Hematopoietic multipotent progenitor cell treated with erythropoietin and hydrocortisone succinate and interleukin-3 and kit ligand, for 15 days (in vitro differentiated cells): ENCODE results near the gene TDRD1.

Experiments
- DNase-seq: peaks from one replicate; pipeline ENCODE4 v3.0.0-alpha.2; 2015; ENCODE audit warnings: low spot score

The TDRD1 gene

DNA sequence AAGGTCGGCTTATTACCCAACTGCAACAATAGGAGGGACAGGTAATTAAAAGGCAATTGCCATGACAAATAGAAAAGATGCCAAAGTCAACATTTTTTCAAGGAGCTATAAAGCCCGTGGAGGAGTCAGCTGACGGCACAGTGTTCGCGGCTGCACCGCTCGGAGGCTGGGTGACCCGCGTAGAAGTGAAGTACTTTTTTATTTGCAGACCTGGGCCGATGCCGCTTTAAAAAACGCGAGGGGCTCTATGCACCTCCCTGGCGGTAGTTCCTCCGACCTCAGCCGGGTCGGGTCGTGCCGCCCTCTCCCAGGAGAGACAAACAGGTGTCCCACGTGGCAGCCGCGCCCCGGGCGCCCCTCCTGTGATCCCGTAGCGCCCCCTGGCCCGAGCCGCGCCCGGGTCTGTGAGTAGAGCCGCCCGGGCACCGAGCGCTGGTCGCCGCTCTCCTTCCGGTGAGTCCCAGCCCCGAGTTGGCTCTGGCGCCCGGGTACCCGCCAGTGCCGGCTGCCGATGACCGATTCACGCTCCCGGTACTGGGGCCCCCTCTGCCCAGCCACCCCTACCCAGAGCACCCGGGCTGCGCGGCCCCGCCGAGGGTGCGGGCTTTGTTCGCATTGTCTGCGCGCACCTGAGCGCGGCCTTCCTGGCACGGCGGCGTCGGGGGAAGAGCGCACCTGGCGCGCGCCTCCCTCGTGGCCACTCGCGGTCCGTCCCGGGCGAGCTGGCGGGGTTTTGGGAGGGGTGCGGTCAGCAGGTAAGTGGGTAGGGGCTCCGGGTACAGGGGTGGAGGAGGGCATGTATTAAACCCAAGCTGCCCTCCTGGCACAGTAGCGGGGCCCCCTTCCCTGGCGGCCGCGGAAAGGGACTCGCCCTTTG, 60.2 kb downstream of the TDRD1 start, which contains the start of gene VWA2:
VWA2 (plus strand) TSS at position 138 of the 877 bp plus-strand sequence. CDS start 9,460 bp downstream, outside the sequence.
- no peak for DNase-seq

DNA sequence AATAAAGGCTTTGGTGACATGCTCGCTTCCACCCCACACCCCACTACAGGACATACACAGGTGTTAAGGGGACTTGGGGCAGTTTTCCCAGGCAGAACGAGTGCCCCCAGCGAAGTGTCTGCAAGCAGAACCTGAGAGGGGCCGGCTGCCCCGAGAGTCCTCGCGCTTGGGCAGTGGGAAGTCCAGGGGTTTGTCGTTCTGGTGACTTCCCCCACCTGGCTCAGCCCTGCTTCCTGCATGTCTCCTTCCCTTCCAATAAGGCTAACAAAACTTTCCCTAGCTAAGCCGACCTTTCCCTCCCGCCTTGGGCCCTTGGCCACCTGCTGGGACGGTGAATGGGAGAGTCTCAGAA, 60.8 kb downstream of the TDRD1 start:
- DNase-seq, result no peak

DNA sequence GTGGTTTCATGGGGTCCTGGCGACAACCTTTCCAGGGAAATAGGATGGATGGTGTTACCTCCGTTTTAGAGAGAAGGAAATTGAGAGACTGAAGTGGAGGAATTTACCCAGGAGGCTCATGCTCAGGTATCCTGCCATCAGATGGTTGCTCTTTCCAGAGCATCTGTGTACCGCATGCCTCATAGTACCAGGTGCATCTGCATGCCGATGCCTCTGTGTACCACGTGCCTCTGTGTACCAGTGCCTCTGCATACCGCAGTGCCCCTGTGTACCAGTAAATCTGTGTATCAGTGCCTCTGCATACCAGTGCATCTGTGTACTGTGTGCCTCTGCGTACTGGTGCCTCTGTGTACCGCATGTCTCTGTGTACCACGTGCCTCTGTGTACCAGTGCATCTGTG, 63.1 kb downstream of the TDRD1 start:
- no peak for DNase-seq

DNA sequence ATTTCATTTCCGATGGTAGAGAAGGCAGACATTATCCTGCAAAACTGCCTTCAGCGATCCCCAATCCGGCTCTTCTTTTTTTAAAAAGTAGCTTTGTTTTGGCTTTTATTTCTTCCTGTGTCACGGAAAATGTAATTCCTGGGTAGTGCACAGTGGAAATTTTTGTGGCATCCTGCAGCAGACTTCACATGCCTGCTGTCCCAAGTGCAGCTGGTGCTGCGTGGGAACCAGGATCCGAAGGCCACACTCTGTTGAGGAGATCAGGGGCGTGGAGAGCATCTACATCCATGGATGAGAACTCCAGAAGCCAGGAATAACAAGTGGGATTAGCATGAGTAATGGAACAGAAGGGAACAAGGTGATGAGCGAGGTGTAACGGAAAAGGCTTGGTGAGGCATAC, 64.5 kb downstream of the TDRD1 start:
- DNase-seq, result no peak

DNA sequence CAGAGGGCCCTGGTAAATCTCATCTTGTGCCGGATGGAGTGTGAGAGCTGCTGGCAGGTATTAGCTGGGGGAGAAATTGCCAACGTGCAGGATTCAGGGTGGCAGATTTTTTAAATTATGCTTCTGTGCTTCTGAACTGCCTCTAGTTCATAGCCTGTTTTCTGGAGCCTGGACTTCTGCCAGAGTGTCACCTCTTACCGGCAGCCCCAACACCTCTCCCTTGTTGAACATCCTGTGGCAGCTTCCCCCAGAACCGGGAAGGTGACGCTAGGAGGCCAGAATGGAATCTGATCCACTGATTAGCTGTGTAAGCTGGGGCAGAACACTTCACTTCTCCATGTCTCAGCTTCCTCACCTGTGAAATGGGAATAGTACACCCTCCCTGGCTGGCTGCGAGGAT, 65.0 kb downstream of the TDRD1 start:
- no peak for DNase-seq

DNA sequence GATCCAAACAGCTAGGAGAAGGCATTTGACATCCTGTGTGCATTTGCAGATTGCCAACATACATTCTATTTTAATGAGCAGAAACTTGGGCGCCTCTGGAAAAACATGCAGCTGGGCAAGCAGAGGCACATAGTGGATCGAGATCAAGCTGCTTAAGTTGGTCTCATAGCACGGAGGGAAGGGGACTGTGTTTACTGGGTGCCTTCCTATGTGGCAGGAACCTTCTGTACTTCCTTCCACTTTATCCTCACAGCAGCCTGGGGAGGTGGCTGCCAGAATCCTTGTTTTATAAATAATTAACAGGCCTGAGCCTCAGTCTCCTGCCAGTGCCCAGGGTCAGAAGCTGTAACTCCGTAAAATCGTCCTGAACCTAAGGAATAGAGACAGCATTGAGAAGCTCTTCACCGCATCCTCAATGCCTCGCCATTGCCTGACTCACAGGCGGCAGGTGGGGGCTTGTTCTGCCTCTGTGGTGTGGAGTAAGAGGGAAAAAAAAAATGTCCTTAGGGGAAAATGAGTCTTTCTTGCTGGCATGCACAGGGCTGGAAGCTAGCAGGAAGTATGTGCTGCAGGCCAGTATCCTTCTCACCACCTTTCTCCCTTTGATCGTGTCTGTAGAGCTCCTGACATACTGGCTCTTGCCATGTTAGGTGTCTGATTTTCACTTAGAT, 66.1 kb downstream of the TDRD1 start:
- no peak for DNase-seq

DNA sequence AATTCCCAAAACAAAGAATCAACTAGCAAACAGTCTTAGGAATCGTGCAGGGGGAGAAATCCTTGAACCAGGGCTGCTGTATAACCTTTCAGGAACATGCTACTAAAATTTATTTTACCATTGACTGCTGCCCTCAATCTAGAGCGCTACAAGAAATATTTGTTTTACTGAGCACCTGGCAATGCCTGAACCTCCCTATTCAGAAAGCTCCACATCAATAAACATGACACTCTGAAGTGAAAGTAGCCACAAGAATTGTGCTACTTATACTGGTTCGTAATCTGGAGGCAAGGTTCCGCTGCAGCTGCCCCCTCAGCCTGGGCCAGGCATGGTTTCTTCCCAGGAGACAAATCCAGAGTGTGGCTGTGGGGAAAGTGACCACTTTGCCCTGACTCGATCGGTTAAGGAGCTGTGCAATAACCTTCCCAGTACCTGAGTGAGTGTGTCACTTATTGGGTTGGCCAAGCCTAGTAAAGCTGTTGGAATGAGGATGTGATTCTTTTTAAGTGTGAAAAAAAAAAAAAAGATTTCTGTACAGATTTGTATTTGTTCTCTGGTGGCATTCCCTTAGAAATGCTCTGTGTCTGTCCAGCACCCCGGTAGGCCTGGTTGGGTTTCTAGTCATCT, 67.6 kb downstream of the TDRD1 start:
- DNase-seq, result no peak

DNA sequence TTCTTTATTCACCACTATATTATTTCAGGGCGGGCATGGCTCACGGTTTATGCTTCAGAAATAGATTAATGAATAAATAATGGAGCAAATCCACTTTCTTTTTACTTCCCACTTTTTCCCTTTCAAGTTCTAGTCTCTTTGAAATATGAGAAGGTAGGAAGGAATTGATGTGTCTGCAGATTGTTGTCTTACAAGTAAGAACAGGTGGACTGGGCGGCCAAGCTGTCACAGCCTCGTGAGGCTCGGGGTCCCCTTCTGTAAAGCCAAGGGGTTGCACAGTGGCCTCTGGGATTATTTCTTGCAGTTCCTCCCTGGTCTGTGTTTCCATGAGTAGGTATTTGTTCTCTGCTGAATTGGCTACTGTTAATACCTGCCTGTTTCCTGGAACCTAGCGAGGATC, 71.1 kb downstream of the TDRD1 start:
- DNase-seq, result no peak

DNA sequence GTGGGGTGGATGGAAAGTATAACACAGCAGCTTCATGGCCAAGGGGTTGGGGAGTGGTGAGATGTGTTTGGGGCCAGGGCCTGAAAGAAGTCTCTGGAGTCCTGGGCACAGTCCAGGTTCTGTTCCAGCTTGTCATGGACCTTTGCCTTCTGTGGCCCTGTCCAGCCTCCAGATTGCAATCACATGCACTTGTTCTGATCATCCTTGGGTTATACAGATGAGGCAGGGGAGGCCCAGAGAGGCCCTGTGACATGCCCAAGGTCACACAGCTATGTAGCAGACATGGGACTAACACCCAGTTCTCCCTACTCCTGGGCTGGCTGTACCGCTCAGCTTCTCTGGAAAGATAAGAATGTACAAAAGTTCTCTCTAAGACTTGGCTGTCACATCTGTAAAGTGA, 71.6 kb downstream of the TDRD1 start:
- no peak for DNase-seq

DNA sequence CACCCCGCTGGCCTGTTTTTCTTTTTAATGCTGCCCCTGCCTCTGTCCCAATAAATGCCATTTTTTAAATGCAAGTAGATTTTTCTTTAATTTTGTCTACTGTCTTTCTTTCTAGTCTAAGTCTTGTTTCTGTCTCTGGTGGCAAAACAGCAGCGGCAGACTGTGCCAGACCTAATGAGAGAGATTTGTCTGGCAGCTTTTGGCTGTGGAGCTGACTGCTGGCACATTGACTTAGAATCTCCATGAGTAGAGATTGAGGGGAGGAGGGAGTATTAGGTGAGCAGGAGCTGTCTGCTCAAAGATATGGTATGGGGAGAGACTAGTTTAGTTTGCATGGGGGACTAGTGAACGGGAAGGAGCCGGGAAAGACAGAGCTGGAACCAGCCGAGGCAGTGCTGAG, 72.9 kb downstream of the TDRD1 start:
- DNase-seq, result no peak

DNA sequence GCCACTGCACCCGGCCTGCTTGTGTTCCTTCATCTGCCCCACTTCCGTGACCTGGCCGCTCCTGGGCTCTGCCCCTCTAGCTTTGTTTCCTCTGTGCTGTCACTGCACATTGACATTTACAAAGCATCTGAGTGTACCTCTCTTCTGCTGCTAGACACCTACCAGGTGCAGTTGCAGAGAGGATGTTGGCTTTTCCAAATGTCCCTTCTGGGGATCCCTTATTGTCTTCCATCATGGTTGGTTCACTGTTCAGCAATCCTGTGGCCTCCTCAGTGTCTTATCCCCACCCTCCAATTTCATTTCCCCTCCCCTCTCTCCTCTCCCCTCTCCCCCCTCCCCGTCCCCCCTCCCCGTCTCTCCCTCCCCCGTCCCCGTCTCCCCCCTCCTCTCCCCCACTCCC, 73.7 kb downstream of the TDRD1 start:
- no peak for DNase-seq

DNA sequence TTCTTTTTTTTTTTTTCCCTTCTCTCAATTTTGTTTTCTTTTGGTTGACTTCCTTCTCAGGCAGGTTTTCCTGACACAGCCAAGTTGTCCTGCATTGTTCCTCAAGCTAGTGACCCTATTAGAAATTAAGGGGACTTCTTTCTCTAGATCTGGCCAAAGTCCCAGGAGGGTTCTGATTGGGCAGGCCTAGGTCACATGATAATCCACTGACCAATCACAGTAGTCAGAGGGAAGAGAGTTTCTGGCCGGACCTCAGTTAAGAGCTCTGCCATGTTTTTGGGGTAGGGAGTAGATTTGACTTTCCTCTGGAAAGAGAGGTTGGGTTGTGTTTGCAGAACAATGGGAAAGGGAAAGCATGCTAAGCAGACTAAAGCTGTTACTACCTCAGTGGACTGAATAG, 76.1 kb downstream of the TDRD1 start:
- DNase-seq, result no peak

DNA sequence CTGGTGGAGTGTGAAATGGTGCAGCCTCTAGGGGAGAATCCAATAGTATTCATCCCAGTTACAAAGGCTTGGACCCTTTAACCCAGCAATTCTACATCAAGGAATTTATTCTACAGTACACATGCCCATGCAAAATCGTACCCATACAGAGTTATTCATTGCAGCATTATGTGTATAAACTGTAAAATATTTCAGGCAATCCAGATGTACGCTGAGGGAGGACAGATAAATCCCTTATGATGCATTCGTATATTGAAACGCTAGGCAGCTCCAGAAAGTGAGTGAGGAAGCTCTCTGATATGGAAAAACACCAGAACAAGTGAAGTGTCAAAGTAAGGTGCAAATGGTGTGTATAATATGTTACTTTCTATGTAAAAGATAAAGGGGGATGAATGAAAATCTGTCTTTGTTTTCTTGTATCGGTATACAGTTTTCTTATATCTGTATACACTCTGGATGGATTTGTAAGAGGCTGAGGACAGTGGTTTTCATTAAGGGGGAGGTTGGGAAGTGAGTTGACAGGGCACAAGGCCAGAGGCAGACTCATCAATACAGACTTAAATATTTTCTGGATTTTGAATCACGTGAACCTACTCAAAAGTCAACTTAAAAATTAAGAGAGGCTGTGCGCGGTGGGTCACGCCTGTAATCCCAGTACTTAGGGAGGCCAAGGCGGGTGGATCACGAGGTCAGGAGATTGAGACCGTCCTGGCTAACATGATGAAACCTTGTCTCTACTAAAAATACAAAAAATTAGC, 77.0 kb downstream of the TDRD1 start:
- DNase-seq, result no peak

DNA sequence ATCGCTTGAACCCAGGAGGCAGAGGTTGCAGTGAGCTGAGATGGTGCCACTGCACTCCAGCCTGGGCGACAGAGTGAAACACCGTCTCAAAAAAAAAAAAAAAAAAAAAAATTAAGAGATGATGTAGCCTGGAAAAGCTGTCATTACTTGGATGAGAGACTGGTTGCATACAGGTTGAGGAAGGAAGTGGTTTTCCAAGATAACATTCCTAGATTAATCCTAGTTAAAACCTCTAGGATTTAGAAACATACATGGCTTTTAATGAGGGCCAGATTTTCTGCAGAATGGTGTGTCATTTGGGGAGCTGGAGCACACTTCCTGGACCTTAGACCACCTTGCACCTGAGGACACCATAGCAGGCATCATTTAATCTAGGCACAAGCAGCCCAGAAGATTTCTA, 77.7 kb downstream of the TDRD1 start:
- no peak for DNase-seq

DNA sequence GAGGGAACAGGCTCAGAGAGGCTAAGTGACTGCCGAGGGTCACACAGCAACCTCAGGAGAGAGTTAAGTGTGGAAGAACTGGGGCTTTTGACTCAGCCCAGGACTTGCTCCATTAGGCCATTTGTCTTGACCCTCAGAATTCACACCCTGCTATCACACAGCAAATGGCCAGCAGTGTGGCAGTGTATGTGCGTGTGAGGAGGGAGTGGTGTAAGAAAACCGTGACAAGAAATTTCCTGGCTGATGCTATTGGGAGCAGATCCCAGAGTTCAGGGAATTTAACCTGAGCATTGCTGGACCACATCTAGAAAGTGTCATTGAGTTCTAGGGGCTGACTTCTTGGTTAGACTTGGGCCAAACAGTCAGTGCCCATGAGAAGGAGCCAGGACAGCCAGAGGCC, 78.3 kb downstream of the TDRD1 start:
- no peak for DNase-seq

DNA sequence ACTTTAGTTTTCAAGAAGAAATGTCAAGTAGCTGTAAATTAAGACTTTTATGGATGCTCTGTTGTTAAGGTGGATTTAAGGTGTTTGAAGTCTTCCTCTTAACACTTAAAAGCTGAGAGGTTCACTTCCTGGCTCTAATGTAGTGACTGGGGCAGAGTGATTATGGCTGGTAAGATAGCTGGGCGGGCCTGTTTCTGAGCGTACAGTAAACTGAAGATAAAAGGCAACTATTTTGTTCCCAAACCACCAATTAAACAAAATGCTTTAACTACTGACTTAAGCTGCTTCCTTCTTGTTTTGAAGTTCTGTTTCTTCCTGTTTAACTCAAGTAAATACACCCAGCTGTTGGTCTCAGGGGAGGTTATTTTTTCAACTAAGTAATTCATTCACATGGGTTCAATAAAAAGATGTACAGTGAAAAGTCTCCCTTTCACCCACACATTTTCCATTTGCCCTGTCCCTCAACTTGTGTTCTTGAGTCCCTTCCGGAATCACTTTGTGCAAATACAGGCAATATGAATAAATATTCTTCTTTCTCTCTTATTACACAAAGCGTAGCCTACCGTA, 79.2 kb downstream of the TDRD1 start:
- peak; percentile 73 for DNase-seq

DNA sequence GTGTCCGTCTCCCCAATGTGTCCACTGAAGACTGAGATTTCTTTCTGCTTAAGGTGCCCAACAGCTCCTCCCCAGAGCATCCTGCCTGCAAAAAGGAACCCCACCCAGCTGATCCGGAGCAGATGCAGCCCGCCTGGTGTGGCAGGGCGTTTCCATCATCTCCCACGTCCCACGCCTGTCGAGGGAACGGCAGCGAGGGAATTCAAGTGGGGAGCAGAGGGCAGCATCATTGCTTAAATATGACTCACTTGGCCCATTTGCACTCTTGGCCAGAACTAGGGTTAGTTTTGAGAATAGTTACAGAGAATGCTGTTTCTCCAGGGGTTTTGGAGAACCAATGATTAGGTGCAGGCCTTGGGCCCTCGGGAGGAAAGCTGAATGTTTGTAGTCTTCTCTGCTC, 80.7 kb downstream of the TDRD1 start:
- DNase-seq, result no peak

DNA sequence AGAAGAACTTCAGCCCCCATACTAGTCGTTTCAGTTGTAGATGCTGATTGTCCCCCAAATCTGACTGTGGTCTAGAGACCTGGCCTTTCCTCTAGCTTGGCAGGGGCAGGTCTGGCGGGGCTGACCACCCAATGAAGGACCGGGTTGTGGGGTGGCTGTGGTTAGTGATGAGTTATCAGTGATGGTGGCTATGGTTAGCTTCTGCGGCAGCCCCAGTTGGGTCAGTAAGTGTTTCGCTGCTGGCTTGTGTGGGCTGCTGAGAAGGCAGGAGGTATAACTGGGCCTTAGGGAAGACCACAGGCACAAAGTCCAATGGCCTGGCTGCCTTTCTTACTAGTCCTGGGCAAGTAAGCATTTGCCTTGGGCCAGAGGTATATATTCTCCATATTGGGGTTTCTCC, 81.2 kb downstream of the TDRD1 start:
- no peak for DNase-seq

DNA sequence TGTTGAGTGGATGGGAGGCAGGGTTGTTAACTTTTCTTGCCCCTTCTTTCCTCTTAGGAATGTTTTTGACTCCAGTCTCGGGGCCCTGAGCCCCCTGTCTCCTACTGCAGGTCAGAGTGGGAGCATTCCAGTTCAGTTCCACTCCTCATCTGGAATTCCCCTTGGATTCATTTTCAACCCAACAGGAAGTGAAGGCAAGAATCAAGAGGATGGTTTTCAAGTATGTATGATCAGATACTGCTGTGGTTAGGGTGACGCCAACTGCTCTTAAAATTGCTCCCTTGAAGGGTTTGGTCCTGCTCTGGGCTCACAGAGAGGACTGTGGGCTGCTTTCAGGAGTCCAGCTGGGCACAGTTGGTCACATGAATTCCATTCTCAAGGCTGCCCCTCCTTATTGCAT, 81.9 kb downstream of the TDRD1 start:
- DNase-seq, result no peak

DNA sequence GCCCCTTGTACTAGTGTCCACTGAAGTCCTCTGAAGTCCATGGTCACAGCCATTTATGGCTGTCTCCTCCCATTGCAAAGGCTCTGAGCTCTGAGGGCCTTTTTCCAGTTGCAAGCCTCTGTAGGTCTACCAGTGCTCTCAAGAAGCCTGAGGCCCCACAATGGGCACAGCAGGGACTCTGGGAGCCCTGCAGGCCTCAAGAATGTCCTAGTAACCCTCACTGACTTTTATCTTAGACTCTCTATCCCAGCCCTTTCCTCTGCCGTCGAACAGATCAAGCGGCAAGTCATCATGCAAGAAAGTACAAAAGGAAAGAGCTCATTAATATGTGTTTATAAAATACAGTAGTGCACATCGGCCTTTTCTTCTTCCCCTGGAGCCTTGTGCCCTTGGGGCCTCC, 83.3 kb downstream of the TDRD1 start:
- DNase-seq, result no peak

DNA sequence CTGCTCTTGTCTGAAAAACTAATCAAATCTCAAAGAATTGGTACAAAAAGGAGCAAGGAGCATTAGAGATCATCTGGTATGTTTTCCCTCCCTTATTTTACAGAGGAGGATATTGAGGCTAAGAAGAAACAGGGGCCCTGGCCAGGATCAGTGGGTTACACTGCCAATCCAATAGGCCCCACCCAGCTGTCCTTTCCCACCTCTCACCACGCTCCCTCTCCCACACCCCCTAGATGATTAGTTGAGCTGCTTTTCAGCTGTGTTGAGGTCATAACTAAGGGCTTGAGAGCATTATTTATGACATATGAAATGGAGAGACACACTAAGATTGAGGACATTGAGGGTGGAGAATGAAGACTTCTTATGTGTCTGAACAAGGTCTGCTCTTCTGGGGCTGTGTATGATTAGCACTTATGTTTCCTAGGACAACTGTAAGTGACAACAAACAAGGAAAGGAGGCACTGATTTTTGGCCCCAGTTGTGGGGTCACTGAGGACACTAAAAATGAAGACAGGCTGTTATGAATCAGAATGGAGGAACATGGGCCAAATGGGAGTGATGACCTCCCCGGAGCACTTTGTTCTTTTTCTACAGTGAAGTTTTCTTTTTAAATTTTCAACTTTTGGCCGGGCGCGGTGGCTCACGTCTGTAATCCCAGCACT, 86.4 kb downstream of the TDRD1 start:
- no peak for DNase-seq

DNA sequence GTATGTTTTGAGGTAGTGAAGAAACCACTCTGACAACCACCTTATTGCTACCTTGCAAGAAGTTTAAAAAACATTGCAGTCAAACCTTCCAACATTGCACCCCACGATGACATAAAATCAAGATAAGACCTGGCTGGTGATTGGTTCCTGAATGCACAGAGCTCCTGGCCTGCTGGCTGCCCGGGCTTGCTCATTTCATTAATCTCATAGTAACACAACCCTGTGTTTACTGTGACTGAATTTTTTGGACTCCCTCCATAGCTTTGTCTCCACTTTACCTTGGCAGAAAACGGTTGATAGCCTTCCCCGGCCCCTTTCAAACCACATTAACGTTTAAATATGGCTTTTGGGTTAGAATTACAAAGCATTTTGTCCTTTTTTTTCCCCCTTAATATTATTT, 87.4 kb downstream of the TDRD1 start:
- DNase-seq, result peak; percentile 77
